Ascending aorta (tissue), 2 donors: ENCODE results near the gene LTN1. TPM values are rescaled to one million over a fixed set of nuclear protein-coding genes. Genes with fewer than 3 reads are reported as not detected.

ENCODE experiments used
- DNase-seq, 2 donors: peaks; one replicate each; pipeline ENCODE4 v3.0.0-alpha.2; 2019; ENCODE audit warnings: low spot score in 2 of 2
- H3K27ac ChIP-seq, 2 donors: fragments of 200-600 bp; sonication (generic); one replicate each; pipeline ENCODE4 v1.5.1; 2016 to 2017; ENCODE audit warnings: mild to moderate bottlenecking in 1 of 2
- H3K27me3 ChIP-seq: fragments of 200-600 bp; sonication (generic); one replicate; pipeline ENCODE4 v1.5.1; 2017
- H3K36me3 ChIP-seq, 2 donors: fragments of 200-600 bp; sonication (generic); one replicate each; pipeline ENCODE4 v1.5.1; 2016
- H3K4me1 ChIP-seq, 2 donors: fragments of 200-600 bp; sonication (generic); one replicate each; pipeline ENCODE4 v1.5.1; 2016 to 2017; ENCODE audit warnings: mild to moderate bottlenecking in 1 of 2
- H3K4me3 ChIP-seq, 2 donors: fragments of 200-600 bp; sonication (generic); one replicate each; pipeline ENCODE4 v1.5.1; 2016 to 2017; ENCODE audit warnings: mild to moderate bottlenecking in 1 of 2
- H3K9me3 ChIP-seq, 2 donors: fragments of 200-600 bp; sonication (generic); one replicate each; pipeline ENCODE4 v1.5.1; 2016
- intact Hi-C: fragments of 100-400 bp; cut with DNase I; formaldehyde crosslinking; loops from one replicate; pipeline ENCODE4 v1.15.1; 2023
- total RNA-seq: library from RNA; depleted of rRNA; stranded (reverse); fragments of >200 nt; gene quantifications from one replicate; pipeline ENCODE4 v1.1.0, GENCODE V29; 2016
- TF ChIP-seq, protein P1 (sequence below), 3 experiments: fragments of 200-600 bp in 2 of 3; fragments of 450-650 bp in 1 of 3; sonication (generic) in 2 of 3; IDR thresholded peaks; one replicate each; pipeline ENCODE4 v1.5.1; 2016 to 2019; ENCODE audit warnings: antibody characterized with exemption in 3 of 3, mild to moderate bottlenecking in 1 of 3, moderate library complexity in 1 of 3

Gene LTN1
- total RNA-seq, 1 donor from 2014 or later, result 5.6 TPM

DNA sequence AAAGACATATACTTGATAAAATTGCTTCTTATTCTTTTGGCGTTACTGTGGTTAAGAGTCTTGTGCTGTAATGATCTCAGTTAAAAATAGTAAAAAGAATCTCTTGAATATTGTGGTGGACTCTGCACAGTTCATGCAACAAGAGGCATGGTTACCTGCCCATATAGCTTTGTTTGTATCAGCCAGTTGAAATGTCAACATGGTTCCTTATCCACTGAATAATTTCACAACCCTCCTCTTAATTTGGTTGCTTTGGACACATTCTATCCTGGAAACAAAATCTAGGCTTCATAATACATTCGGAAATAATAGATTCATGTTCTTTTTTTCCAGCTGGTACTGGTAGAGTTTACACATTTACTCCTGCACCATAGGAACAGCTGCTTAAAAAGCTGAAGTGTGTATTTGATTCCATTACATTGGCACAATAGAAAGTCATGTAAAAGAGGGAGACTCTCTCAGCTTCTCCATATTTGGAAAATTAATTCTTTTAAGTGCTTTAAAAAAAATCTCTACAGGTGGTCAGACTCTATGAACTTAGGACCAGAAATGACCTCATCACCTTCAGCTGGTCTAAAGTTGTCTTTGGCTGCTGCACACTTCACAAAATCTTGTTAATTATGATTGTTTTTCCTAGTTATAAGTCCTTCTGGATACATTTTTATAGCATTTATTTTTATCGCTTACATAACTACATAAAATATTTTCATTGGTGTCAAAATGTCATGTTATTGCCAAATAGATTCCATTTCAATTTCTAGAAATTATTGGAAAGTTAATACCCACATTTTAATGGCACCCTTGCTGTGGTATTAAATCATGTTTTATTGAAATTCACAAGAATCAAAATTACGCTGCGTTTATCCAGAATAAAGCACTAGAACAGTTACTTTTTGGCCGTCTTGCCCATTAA lies 100.2 kb downstream of the LTN1 start:
- H3K4me1 ChIP-seq, result peaks cover 0 to 16% of the 10 kb centered on the region in 2 donors
- H3K9me3 ChIP-seq, result no peaks in the 10 kb centered on the region
- H3K27ac ChIP-seq, result peak overlapping the region; percentile 56 to 74
- TF ChIP-seq, protein P1, sequence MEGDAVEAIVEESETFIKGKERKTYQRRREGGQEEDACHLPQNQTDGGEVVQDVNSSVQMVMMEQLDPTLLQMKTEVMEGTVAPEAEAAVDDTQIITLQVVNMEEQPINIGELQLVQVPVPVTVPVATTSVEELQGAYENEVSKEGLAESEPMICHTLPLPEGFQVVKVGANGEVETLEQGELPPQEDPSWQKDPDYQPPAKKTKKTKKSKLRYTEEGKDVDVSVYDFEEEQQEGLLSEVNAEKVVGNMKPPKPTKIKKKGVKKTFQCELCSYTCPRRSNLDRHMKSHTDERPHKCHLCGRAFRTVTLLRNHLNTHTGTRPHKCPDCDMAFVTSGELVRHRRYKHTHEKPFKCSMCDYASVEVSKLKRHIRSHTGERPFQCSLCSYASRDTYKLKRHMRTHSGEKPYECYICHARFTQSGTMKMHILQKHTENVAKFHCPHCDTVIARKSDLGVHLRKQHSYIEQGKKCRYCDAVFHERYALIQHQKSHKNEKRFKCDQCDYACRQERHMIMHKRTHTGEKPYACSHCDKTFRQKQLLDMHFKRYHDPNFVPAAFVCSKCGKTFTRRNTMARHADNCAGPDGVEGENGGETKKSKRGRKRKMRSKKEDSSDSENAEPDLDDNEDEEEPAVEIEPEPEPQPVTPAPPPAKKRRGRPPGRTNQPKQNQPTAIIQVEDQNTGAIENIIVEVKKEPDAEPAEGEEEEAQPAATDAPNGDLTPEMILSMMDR (IDR thresholded peaks at IDR 0.05), result no peak
- DNase-seq, result no peak
- no peaks in the 10 kb centered on the region for H3K36me3 ChIP-seq
- no peak overlapping the region for H3K4me3 ChIP-seq
- H3K27me3 ChIP-seq, result no peaks in the 10 kb centered on the region
- intact Hi-C loops, result no loop called here

DNA sequence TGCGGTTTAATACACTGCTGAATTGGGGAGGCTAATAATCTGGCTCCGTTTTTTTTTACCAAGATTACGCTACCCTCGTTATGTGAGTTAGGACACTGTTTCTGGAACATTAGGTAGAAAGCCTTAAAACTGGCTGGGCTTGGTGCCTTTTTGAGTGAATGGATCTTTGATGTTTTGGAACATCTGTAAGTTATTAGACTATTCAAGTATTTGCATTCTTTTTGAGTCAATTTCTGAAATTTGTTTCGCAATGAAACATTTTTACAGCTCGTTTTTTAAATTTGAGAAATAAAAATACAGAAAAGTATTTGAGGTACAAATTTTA lies 106.9 kb downstream of the LTN1 start:
- DNase-seq, result no peak
- H3K4me3 ChIP-seq, result no peak overlapping the region
- H3K27ac ChIP-seq, result peak overlapping the region; percentile 84 to 85
- intact Hi-C loops, result loop anchor here (2.0 kb wide), 1 partner anchor 61 kb away; no protein-coding TSS in a partner anchor
- H3K4me1 ChIP-seq, result peaks cover 0 to 12% of the 10 kb centered on the region in 2 donors
- no peaks in the 10 kb centered on the region for H3K27me3 ChIP-seq
- peaks cover 0 to 13% of the 10 kb centered on the region in 2 donors for H3K36me3 ChIP-seq
- TF ChIP-seq, protein P1 (IDR thresholded peaks at IDR 0.05), result no peak
- H3K9me3 ChIP-seq, result no peaks in the 10 kb centered on the region

DNA sequence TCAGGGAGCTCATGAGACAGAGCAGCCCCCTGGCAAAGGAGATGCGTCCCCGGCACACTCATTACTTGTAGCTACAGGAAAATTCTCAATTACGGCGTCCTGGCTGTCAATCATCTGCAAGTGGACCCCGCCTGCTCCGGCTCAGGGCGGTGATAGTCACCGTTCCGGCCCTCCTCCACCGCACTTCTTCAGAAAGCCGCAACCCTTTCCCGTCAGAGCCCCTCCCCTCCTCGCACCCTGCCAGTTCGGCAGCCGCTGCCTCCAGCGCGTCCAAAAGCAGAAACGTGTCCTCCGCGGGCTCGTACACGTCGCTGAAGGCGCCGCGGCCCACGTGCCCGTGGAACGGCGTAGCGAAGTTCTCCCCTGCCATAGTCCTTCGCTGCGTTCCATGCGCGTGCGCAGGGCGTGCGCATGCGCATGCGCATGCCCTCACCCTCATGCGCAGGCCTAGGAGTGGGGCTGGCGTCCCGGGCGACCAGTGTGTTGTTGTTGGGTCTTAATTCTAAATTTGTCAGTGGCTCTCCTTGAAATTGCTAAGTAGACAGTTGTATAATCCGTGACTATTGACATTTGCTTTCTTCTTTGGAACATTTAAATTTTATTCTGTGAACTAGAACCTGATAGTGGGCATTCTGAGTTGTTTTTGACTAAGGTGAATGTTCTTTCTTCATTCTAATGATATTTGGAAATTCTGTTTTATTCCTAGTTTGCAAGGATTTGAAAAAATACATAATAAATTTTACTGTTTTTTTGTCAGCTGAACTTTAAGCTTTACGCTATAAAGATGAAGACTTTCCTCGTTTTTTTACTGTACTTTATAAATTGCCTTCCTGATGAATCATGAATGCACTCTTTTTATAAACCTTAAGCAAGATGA lies 107.5 kb downstream of the LTN1 start:
- peak; percentile 69 to 95 for DNase-seq
- Histone ChIP-seq H3K36me3 (peaks cover 0 to 13% of the 10 kb centered on the region in 2 donors), H3K27ac (peak overlapping the region; percentile 84 to 85), H3K27me3 (no peaks in the 10 kb centered on the region), H3K9me3 (no peaks in the 10 kb centered on the region), H3K4me1 (peaks cover 0 to 11% of the 10 kb centered on the region in 2 donors), H3K4me3 (peak overlapping the region; percentile 55 to 62)
- intact Hi-C loops, result loop anchor here (2.0 to 5.0 kb wide), 3 partner anchors 57 to 78 kb away; no protein-coding TSS in a partner anchor
- TF ChIP-seq, protein P1 (IDR thresholded peaks at IDR 0.05), result no peak

DNA sequence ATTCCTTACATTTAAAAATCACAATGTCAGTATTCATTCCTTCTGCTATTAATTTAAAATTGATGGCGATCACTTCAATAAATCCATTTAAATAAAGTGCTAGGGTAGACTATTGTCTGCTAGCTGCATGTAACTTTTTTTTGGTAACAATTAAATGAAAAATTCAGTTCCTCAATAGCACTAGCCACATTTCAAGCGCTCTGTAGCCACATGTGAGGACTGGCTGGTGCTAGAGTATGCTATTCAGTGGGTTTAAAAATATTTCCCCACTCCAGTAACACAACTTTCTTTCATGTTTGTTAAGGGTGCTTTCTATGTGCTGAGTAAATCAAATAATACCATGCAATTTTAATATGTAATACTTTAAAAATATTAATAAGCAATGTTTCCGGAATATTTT lies 108.2 kb downstream of the LTN1 start:
- Histone ChIP-seq H3K4me1 (peaks cover 0 to 11% of the 10 kb centered on the region in 2 donors), H3K4me3 (peak overlapping the region; percentile 55 to 62), H3K9me3 (no peaks in the 10 kb centered on the region), H3K27ac (peak overlapping the region; percentile 84 to 85), H3K27me3 (no peaks in the 10 kb centered on the region), H3K36me3 (peaks cover under 1 to 18% of the 10 kb centered on the region in 2 donors)
- TF ChIP-seq, protein P1 (IDR thresholded peaks at IDR 0.05), result no peak
- no peak for DNase-seq
- intact Hi-C loops, result loop anchor here (2.0 to 5.0 kb wide), 3 partner anchors 58 to 77 kb away; no protein-coding TSS in a partner anchor

DNA sequence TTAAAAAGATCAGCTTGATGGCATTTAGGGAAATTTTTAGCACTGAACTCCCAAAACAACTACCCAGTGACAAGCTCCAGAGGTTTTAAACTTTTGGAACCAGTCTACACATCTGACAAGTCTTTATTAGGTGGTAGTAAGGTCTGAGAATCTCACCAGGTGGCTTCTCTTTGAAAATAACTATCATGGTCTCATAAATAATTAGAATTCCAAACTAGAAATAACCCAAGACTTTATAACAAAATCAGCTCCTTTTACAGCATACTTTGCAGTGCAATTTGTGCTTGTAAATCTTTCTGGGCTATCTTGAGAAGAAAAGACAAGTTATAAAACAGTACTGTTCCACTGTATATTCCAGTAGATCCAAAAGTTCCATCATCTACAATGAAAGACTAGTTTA lies 108.7 kb downstream of the LTN1 start:
- intact Hi-C loops, result loop anchor here (2.0 to 5.0 kb wide), 3 partner anchors 58 to 77 kb away; no protein-coding TSS in a partner anchor
- H3K4me3 ChIP-seq, result peak overlapping the region; percentile 55 to 62
- no peaks in the 10 kb centered on the region for H3K27me3 ChIP-seq
- peak overlapping the region; percentile 84 to 85 for H3K27ac ChIP-seq
- H3K9me3 ChIP-seq, result no peaks in the 10 kb centered on the region
- TF ChIP-seq, protein P1 (IDR thresholded peaks at IDR 0.05), result no peak
- H3K4me1 ChIP-seq, result peaks cover 0 to 11% of the 10 kb centered on the region in 2 donors
- peaks cover 6 to 22% of the 10 kb centered on the region in 2 donors for H3K36me3 ChIP-seq
- no peak for DNase-seq
